HG02884 (cell line): ENCODE measurements around the gene KANSL1.
"Not testable (repeated sequence)": the region's sequence is repeated elsewhere in the genome, so short reads cannot be mapped to it uniquely, and the experiment has no call there.

Experiments
- ATAC-seq: cut with Tn5 transposase; IDR thresholded peaks from one replicate; pipeline ENCODE4 v1.9.1; 2021; ENCODE audit warnings: mild to moderate bottlenecking, moderate library complexity; ENCODE audit not compliant: unreplicated experiment

The KANSL1 gene, protein sequence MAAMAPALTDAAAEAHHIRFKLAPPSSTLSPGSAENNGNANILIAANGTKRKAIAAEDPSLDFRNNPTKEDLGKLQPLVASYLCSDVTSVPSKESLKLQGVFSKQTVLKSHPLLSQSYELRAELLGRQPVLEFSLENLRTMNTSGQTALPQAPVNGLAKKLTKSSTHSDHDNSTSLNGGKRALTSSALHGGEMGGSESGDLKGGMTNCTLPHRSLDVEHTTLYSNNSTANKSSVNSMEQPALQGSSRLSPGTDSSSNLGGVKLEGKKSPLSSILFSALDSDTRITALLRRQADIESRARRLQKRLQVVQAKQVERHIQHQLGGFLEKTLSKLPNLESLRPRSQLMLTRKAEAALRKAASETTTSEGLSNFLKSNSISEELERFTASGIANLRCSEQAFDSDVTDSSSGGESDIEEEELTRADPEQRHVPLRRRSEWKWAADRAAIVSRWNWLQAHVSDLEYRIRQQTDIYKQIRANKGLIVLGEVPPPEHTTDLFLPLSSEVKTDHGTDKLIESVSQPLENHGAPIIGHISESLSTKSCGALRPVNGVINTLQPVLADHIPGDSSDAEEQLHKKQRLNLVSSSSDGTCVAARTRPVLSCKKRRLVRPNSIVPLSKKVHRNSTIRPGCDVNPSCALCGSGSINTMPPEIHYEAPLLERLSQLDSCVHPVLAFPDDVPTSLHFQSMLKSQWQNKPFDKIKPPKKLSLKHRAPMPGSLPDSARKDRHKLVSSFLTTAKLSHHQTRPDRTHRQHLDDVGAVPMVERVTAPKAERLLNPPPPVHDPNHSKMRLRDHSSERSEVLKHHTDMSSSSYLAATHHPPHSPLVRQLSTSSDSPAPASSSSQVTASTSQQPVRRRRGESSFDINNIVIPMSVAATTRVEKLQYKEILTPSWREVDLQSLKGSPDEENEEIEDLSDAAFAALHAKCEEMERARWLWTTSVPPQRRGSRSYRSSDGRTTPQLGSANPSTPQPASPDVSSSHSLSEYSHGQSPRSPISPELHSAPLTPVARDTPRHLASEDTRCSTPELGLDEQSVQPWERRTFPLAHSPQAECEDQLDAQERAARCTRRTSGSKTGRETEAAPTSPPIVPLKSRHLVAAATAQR (N-terminal part only)

DNA sequence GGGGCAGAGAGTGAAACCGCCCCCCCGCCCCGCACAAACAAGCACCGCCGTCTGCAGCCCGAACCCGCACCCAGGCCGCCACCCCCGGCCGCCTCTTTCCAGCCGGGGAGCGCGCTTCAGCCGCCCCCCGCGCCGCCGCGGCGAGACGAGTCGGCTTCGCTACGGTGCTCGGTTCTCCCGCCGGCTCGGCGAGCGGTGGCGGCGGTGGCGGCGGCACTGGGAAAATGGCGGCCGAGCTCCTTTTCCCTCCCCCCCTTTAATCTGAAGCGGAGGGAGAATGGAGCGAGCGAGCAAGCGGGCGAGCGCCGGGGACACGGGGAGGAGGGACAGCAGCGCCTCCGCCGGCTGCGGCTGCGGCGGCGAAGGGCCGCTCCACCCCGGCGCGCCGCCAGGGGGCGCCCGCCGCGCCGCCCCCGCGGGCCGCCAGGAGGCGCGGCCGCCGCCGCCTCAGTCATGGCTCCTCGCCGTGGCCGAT lies at the start of gene KANSL1:
TSS of gene KANSL1 (minus strand) at position 279 of the 475 bp plus-strand sequence. CDS start 21,286 bp downstream, outside the sequence.
- peak; percentile 46 for ATAC-seq

DNA sequence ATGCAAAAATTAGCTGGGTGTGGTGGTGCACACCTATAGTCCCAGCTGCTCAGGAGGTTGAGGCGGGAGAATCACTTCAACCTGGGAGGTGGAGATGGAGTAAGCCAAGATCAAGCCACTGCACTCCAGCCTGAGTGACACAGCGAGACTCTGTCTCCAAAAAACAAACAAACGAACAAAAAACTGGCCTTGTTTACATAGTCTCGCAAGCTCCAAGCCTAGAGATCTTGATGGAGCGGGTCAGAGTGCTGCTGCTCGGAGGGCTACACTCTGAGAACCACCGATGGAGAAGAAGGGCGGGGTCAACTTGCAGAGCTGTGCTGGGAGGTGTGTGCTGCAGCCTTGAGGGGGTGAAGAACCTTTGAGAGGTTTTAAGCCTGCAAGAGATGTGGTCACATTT lies 38.1 kb upstream of the KANSL1 start:
- ATAC-seq, result not testable (repeated sequence)

- peak; percentile 98 for ATAC-seq
These were observed 32.1 kb upstream of the KANSL1 start for GRCh38 chr17:46225274-46225794.

- ATAC-seq, result peak; percentile 35
These were observed 31.6 kb upstream of the KANSL1 start for GRCh38 chr17:46224864-46225263.

DNA sequence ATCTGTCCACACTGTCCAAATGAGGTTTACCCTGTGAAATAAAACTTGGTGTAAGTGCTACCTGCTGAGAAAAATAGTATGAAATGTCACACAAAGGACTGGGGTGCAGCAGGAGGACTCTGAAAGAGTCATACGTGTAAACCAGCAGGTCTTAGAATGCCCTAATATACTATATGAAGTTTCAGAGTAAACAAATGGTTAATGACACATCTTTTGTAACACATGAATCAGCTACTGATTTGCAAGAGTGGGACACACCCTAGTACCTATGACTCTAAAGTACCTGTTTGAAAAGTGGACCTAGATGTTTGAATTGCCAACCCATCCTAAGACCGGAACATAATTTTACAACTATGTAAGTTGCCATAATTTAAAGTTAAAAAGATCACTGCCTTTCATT lies 29.8 kb upstream of the KANSL1 start:
- not testable (repeated sequence) for ATAC-seq

DNA sequence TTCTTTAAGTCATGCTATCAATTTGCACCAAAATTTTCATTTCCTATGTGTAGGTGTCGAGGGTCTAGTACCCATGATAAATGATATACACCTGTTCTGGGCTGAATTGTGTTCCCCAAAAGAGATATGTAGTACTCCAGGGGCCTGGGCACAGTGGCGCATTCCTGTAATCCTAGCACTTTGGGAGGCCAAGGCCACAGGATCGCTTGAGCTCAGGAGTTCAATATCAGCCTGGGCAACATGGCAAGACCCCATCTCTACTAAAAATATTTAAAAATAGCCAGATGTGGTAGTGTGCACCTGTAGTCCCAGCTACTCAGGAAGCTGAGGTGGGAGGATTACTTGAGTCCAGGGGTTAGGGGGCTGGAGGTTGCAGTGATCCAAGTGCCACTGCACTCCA lies 23.5 kb upstream of the KANSL1 start:
- ATAC-seq, result no peak

DNA sequence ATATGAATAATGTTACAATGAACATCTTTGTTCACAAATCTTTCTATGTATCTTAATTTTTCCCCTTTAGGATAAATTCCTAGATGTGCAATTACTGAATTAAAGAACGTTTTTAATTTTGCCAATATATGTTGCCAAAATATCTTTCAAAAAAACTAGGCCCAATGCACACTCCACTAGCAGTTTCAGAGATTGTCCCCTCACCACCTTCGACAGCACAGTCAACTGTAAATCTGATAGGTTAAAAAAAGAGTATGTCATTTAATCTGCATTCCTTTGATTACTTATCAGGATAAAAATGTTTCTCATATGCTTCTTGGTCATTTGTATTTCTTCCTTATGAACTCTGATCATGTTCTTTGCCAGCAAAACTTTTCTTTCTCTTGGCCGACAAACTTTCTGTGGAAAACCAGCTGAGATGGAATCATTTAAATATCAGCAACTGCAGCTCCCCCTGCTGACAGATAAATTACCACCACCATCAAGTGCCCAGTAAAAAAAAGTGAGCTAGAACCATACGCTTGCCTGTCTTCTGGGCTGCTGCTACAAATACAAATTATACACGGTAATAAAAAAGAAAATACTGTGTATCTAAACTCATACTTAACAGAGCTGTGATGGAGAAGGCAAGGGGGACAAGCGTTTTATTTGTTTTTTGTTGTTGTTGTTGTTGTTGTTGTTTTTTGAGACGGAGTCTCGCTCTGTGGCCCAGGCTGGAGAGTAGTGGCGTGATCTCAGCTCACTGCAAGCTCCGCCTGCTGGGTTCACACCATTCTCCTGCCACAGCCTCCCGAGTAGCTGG lies 19.6 kb upstream of the KANSL1 start:
- no peak for ATAC-seq

- no peak for ATAC-seq
These were observed 15.8 kb upstream of the KANSL1 start for GRCh38 chr17:46208997-46209396.

GRCh38 chr17:46205975-46206374 lies 12.7 kb upstream of the KANSL1 start:
- ATAC-seq, result no peak

DNA sequence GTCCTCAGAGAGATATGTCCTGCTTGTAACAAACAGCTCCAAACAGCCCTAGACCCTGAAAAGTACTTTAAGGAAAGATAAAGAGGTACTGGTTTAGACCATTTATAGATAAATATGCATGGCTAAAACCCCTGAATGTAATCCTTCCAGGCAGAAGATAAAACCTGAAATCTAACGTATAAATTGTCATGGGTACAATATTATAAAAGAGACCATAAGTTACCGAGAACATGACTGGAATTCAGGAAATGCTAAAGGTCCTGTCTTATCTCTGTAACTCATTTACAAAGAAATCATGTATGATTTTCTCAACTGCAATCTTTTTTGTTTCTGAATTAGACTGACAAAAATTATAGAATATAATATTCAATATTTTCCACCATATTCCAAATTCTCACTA lies 9.2 kb upstream of the KANSL1 start:
- no peak for ATAC-seq

- ATAC-seq, result no peak
These were observed 8.3 kb upstream of the KANSL1 start for GRCh38 chr17:46201491-46201890.

GRCh38 chr17:46200197-46200596 lies 7.0 kb upstream of the KANSL1 start:
- no peak for ATAC-seq

GRCh38 chr17:46199379-46199778 lies 6.2 kb upstream of the KANSL1 start:
- ATAC-seq, result no peak

GRCh38 chr17:46198233-46198632 lies 5.0 kb upstream of the KANSL1 start:
- no peak for ATAC-seq

DNA sequence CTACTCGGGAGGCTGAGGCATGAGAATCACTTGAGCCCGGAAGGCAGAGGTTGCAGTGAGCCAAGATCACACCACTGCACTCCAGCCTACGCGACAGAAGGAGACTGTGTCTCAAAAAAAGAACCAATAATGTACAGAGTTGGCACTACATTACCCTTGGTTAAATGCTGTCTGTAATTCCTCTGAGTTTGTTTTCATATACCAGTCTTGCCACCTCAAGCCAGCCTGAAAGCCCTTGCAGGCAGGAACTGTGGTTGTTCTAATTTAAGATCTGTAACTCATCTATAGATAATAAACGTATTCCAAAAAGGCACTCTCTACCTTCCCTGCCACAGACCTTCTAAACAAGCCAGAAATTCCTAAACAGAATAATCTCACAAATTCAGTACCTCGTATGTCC lies 4.3 kb upstream of the KANSL1 start:
- no peak for ATAC-seq

GRCh38 chr17:46195939-46196716 lies 2.9 kb upstream of the KANSL1 start:
- no peak for ATAC-seq

- no peak for ATAC-seq
These were observed 2.1 kb upstream of the KANSL1 start for GRCh38 chr17:46195217-46195855.

DNA sequence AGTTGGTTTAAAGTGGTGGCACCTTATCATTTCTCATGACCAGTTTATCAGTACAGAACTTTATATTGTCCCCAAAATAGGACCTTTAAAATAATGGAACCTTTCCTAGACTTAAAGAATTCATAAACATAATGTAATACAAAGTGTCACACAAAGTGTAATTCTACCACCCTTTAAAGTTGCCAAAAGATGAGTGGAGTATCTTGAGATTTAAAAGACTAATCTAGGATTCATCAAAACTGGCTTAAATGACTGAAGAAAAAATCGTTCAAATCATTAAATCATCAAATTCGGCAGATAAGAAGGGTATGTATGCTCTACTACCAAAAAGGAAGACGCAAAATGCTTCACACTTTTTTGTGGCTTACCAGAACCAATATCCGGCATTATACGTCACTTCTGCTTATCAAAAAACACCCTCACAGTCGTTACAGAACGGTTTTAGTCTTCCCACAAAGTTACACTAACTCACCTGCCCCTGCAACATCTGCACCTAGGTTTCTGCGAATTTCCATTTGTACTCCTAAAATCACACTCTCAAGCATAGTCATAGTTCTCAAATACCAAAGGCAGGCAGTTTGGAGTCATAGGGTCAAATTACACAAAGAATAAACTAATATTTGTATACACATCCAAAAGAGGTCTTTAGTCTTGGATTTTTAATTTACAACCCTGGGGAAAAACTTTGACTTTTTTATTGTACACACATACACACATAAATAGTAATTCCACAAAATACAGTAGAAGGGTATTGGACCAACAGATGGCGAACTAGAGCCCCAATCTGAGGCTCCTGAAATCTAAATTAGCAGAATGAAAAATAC lies 1.4 kb upstream of the KANSL1 start:
- ATAC-seq, result no peak
